KMS-11 (cell line): ENCODE results near the gene DUXA.
A peak's percentile ranks its signal among the peaks of the same experiment; 100 is the strongest.

Experiments used
- H2AFZ ChIP-seq: fragments of 200-600 bp; sonication (generic); 2 replicates; pipeline ENCODE4 v1.6.1; 2016; ENCODE audit warnings: antibody characterized with exemption, mixed run types, low read depth
- H3K27ac ChIP-seq: fragments of 200-600 bp; sonication (generic); 2 replicates; pipeline ENCODE4 v1.6.1; 2016; ENCODE audit warnings: mild to moderate bottlenecking, mixed run types
- H3K27me3 ChIP-seq: fragments of 200-600 bp; sonication (generic); 2 replicates; pipeline ENCODE4 v1.6.1; 2017; ENCODE audit warnings: mild to moderate bottlenecking, low read depth, mixed run types, moderate library complexity; ENCODE audit not compliant: insufficient read depth
- H3K36me3 ChIP-seq: fragments of 200-600 bp; sonication (generic); 2 replicates; pipeline ENCODE4 v1.6.1; 2017; ENCODE audit warnings: mild to moderate bottlenecking, mixed run types; ENCODE audit not compliant: insufficient read depth
- H3K4me1 ChIP-seq: fragments of 200-600 bp; sonication (generic); 2 replicates; pipeline ENCODE4 v1.6.1; 2016; ENCODE audit warnings: mild to moderate bottlenecking, low read depth, mixed run types; ENCODE audit not compliant: poor library complexity, severe bottlenecking
- H3K4me2 ChIP-seq: fragments of 200-600 bp; sonication (generic); 2 replicates; pipeline ENCODE4 v1.7.0; 2016; ENCODE audit warnings: mild to moderate bottlenecking, mixed run types
- H3K4me3 ChIP-seq: fragments of 200-600 bp; sonication (generic); IDR thresholded peaks from 2 replicates; pipeline ENCODE4 v1.6.1; 2017; ENCODE audit warnings: low read depth, low read length, mixed read lengths; ENCODE audit not compliant: insufficient read depth
- H3K79me2 ChIP-seq: fragments of 200-600 bp; sonication (generic); 2 replicates; pipeline ENCODE4 v1.6.1; 2016; ENCODE audit warnings: low read depth, mixed run types; ENCODE audit not compliant: insufficient read depth
- H3K9ac ChIP-seq: fragments of 200-600 bp; sonication (generic); 2 replicates; pipeline ENCODE4 v1.6.1; 2016; ENCODE audit warnings: mild to moderate bottlenecking, mixed run types
- H4K20me1 ChIP-seq: fragments of 200-600 bp; sonication (generic); 2 replicates; pipeline ENCODE4 v1.6.1; 2016; ENCODE audit warnings: mild to moderate bottlenecking, mixed run types; ENCODE audit not compliant: insufficient read depth
- CTCF ChIP-seq: fragments of 200-600 bp; sonication (generic); conservative IDR thresholded peaks from 2 replicates; pipeline ENCODE4 v1.6.1; 2017; ENCODE audit warnings: low read depth, mild to moderate bottlenecking, antibody characterized with exemption, low read length, moderate library complexity, mixed read lengths

Gene DUXA

DNA sequence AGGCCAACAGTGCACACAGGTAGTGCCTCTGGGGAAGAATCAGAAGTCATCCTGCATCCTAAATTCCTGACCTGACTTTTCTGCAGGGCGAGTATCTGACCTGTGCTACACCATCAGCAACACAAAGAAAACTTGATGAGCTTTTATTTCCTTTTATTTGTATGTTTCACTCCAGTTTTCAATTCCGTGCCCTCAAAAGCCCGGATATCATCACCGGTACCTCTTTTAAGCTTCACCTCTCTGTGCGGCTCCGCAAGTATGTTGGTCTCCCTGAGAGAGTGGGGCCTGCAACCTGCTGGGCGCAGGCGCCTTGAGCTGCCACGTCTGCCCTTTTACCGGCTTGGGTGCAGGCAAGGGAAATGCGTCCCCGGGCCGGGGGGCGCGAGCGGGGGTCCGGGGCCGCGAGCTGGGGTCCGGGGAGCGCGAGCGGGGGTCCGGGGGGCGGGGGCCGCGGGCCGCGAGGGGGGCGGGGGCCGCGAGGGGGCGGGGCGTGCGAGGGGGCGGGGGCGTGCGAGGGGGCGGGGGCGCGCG, 4.3 kb upstream of the DUXA start:
- Histone ChIP-seq H3K9ac (no peak overlapping the region), H3K4me3 (no peak overlapping the region), H3K4me1 (no peaks in the 10 kb centered on the region), H3K36me3 (no peaks in the 10 kb centered on the region), H3K27me3 (no peaks in the 10 kb centered on the region), H3K4me2 (no peak overlapping the region), H2AFZ (peak overlapping the region; percentile 31; the same call in 1 of the 2 replicates), H3K27ac (no peak overlapping the region), H3K79me2 (no peaks in the 10 kb centered on the region), H4K20me1 (no peaks in the 10 kb centered on the region)
- no peak for TF ChIP-seq CTCF

DNA sequence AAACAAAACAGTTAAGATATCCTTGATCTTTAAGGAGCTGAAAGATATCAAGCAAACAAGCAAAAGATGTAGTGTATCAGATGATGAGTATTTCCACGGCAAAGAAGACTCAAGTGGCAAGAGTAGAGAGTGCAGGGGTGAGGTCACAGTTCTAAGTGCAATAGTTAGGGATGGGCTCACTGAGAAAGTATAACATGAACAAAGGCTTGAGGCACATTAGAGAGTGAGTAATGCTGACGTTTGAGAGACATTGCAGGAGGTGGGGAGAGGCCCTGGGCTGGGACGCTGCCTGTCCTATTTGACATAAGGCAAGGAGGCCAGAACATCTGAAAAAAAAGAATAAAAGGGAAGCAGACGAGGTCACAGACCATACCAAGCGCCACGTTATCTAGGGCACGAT, 1.4 kb downstream of the DUXA start:
- Histone ChIP-seq H3K27ac (no peak overlapping the region), H3K4me1 (peaks cover 5% of the 10 kb centered on the region), H2AFZ (no peak overlapping the region), H3K9ac (no peak overlapping the region), H3K79me2 (no peaks in the 10 kb centered on the region), H3K27me3 (no peaks in the 10 kb centered on the region), H4K20me1 (no peaks in the 10 kb centered on the region), H3K4me2 (no peak overlapping the region), H3K36me3 (no peaks in the 10 kb centered on the region), H3K4me3 (no peak overlapping the region)
- no peak for TF ChIP-seq CTCF

DNA sequence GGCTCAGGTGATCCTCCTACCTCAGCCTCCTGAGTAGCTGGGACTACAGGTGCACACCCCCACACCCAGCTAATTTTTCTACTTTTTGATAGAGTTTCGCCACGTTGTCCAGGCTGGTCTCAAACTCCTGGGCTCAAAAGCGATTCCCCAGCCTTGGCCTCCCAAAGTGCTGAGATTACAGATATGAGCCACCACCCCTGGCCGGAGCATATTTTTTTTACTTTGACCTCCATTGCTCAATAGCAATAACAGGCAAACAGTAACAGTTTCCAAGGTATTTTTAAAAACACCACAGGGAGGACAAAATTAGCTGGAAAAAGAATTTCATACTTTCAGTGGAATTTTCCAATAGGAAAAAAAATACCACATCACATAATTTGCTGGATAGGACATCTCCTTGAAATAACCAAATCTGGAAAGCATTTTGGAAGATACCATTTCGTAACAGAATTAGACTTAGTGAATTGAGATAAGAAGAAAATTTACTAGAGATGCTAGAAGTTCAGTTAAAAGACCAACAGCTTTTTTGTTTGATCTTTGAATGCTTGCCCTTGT, 5.2 kb downstream of the DUXA start:
- Histone ChIP-seq H3K27ac (no peak overlapping the region), H3K79me2 (no peaks in the 10 kb centered on the region), H3K4me3 (no peak overlapping the region), H4K20me1 (no peaks in the 10 kb centered on the region), H3K36me3 (no peaks in the 10 kb centered on the region), H3K27me3 (no peaks in the 10 kb centered on the region), H3K9ac (no peak overlapping the region), H2AFZ (no peak overlapping the region), H3K4me1 (peaks cover 5% of the 10 kb centered on the region), H3K4me2 (no peak overlapping the region)
- no peak for TF ChIP-seq CTCF

- Histone ChIP-seq H3K27ac (no peak overlapping the region), H4K20me1 (no peaks in the 10 kb centered on the region), H3K9ac (no peak overlapping the region), H3K4me1 (no peaks in the 10 kb centered on the region), H3K27me3 (no peaks in the 10 kb centered on the region; the same call in 1 of the 2 replicates), H3K36me3 (no peaks in the 10 kb centered on the region), H3K79me2 (no peaks in the 10 kb centered on the region), H3K4me3 (no peak overlapping the region), H2AFZ (no peak overlapping the region), H3K4me2 (no peak overlapping the region)
- no peak for TF ChIP-seq CTCF
These were observed 14.4 kb downstream of the DUXA start for GRCh38 chr19:57152921-57153320.
